GM12874 (cell line): Measurements from ENCODE around the gene BCAS4.

Experiments
- CTCF ChIP-seq: IDR thresholded peaks from 2 replicates; pipeline ENCODE4 v1.5.1; 2011; ENCODE audit warnings: low read depth, mild to moderate bottlenecking, control low read depth, low read length, moderate library complexity; ENCODE audit not compliant: insufficient read depth

The BCAS4 gene

GRCh38 chr20:50772420-50773185 is 22.3 kb upstream of the BCAS4 start:
- TF ChIP-seq CTCF: no peak

- no peak for TF ChIP-seq CTCF
Measured at GRCh38 chr20:50774515-50774914, 20.3 kb upstream of the BCAS4 start.

- TF ChIP-seq CTCF: no peak
Measured at GRCh38 chr20:50776122-50776817, 18.6 kb upstream of the BCAS4 start.

GRCh38 chr20:50777373-50777772 is 17.5 kb upstream of the BCAS4 start:
- TF ChIP-seq CTCF: no peak

- no peak for TF ChIP-seq CTCF
Measured at GRCh38 chr20:50783390-50783789, 11.5 kb upstream of the BCAS4 start.

GRCh38 chr20:50783903-50784302 is 11.0 kb upstream of the BCAS4 start:
- no peak for TF ChIP-seq CTCF

GRCh38 chr20:50784464-50784863 is 10.4 kb upstream of the BCAS4 start:
- no peak for TF ChIP-seq CTCF
